Inflammatory macrophage (primary cell): Measurements from ENCODE around the gene SMAD5.

Source experiments
- DNase-seq, 2 donors: peaks; one replicate each; pipeline ENCODE4 v3.0.0-alpha.2; 2020 to 2022
- total RNA-seq, 18 experiments: gene quantifications; one replicate each; lab custom pipeline; 2026; ENCODE audit warnings: mixed read lengths in 6 of 18, inconsistent platforms in 2 of 18; lab: John Stamatoyannopoulos, UW

Gene SMAD5
- 12.4 to 73.2 (median 30.9) reads per million in 18 experiments for total RNA-seq

GRCh38 chr5:136132557-136133221, at the start of gene SMAD5:
Gene SMAD5 (plus strand): TSS chr5:136132845. CDS start chr5:136153761, 20,916 bp downstream.
- peak; percentile 94 to 95 for DNase-seq

- DNase-seq, result no peak
These were observed 47.9 kb upstream of the SMAD5 start for GRCh38 chr5:136084698-136085097.

GRCh38 chr5:136086783-136087566, 45.7 kb upstream of the SMAD5 start:
- DNase-seq, result no peak

- DNase-seq, result no peak
These were observed 44.4 kb upstream of the SMAD5 start for GRCh38 chr5:136087961-136088871.

- no peak for DNase-seq
These were observed 42.9 kb upstream of the SMAD5 start for GRCh38 chr5:136089791-136090190.

- DNase-seq, result no peak
These were observed 42.3 kb upstream of the SMAD5 start for GRCh38 chr5:136090319-136090718.

- DNase-seq, result no peak
These were observed 38.3 kb upstream of the SMAD5 start for GRCh38 chr5:136094189-136094912.

- DNase-seq, result no peak
These were observed 37.6 kb upstream of the SMAD5 start for GRCh38 chr5:136094913-136095641.

- DNase-seq, result no peak
These were observed 34.5 kb upstream of the SMAD5 start for GRCh38 chr5:136098176-136098575.

- no peak for DNase-seq
These were observed 32.8 kb upstream of the SMAD5 start for GRCh38 chr5:136099870-136100269.

- no peak for DNase-seq
These were observed 30.8 kb upstream of the SMAD5 start for GRCh38 chr5:136101884-136102283.

GRCh38 chr5:136103118-136103517, 29.5 kb upstream of the SMAD5 start:
- DNase-seq, result no peak

- no peak for DNase-seq
These were observed 28.2 kb upstream of the SMAD5 start for GRCh38 chr5:136104306-136104965.

GRCh38 chr5:136106351-136107031, 26.2 kb upstream of the SMAD5 start:
- DNase-seq, result no peak

- DNase-seq, result no peak
These were observed 24.4 kb upstream of the SMAD5 start for GRCh38 chr5:136108180-136108611.

GRCh38 chr5:136108766-136109165, 23.9 kb upstream of the SMAD5 start:
- no peak for DNase-seq

GRCh38 chr5:136109453-136110135, 23.1 kb upstream of the SMAD5 start:
- no peak for DNase-seq

GRCh38 chr5:136113606-136114005, 19.0 kb upstream of the SMAD5 start:
- DNase-seq, result no peak

GRCh38 chr5:136114414-136115125, 18.1 kb upstream of the SMAD5 start:
- no peak for DNase-seq
